K562 (cell line): ENCODE data around the gene SLC25A4. TPM values are rescaled to one million over a fixed set of nuclear protein-coding genes. Genes with fewer than 3 reads are reported as not detected.
A peak's percentile ranks its signal among the peaks of the same experiment; 100 is the strongest.

ENCODE experiments used
- GATAD2B ChIP-seq: fragments of 450-650 bp; IDR thresholded peaks from 2 replicates; pipeline ENCODE4 v1.6.1; 2017; ENCODE audit warnings: mild to moderate bottlenecking, borderline replicate concordance
- JUNB ChIP-seq: fragments of 450-650 bp; formaldehyde crosslinking; conservative IDR thresholded peaks from 2 replicates; pipeline ENCODE4 v1.4.0; 2020; ENCODE audit warnings: mild to moderate bottlenecking
- JUND ChIP-seq, 2 experiments: IDR thresholded peaks; 2 replicates in 1 of 2; 3 replicates in 1 of 2; pipeline ENCODE4 v1.6.1; 2011; ENCODE audit warnings: borderline replicate concordance in 2 of 2, low read depth in 2 of 2, low read length in 2 of 2, improper control_type of control experiment in 1 of 2, missing biosample characterization in 1 of 2, missing genetic modification characterization in 1 of 2, missing genetic modification reagents in 1 of 2
- SP2 ChIP-seq: IDR thresholded peaks from 2 replicates; pipeline ENCODE4 v1.6.1; 2011; ENCODE audit warnings: mild to moderate bottlenecking, low read depth, low read length, moderate library complexity; ENCODE audit not compliant: poor library complexity, severe bottlenecking; ENCODE audit errors: extremely low read depth
- ZHX1 ChIP-seq: fragments of 150-350 bp; conservative IDR thresholded peaks from 2 replicates; pipeline ENCODE4 v1.6.1; 2014; ENCODE audit warnings: low read length
- ZNF143 ChIP-seq: sonication (generic); formaldehyde crosslinking; IDR thresholded peaks from 2 replicates; pipeline ENCODE4 v1.9.0; 2022; ENCODE audit warnings: mild to moderate bottlenecking, missing genetic modification reagents
- polyA plus RNA-seq, 8 experiments: library from polyadenylated mRNA; depleted of rRNA in 4 of 8; stranded (reverse) in 5 of 8; unstranded in 3 of 8; fragments of >200 nt; fragmentation: Nextera tagmentation in 2 of 8; fragmentation: Illumina TruSeq in 1 of 8; extraction: Ambion mirVana in 2 of 8; extraction: Trizol in 1 of 8; gene quantifications; 2 replicates each; pipeline versions ENCODE4 v1.2.1 to v1.2.3, GENCODE V29; 2011 to 2014; ENCODE audit warnings: inconsistent platforms in 1 of 8, missing spikeins in 1 of 8
- total RNA-seq, 7 experiments: library from RNA; depleted of rRNA in 6 of 7; stranded (reverse); fragments of >200 nt in 6 of 7; fragmentation: Illumina TruSeq in 2 of 7; extraction: Trizol in 2 of 7; gene quantifications; 2 replicates each; pipeline versions ENCODE4 v1.2.1 to v1.2.3, GENCODE V29; 2011 to 2021; ENCODE audit warnings: low replicate concordance in 1 of 7
- TF ChIP-seq, protein P1 (sequence below): fragments of 200-400 bp; formaldehyde crosslinking; IDR thresholded peaks from 2 replicates; pipeline ENCODE4 v1.6.1; 2017; ENCODE audit warnings: mild to moderate bottlenecking, low read depth, low read length, moderate library complexity
- TF ChIP-seq, protein P2 (sequence below), 3 experiments: fragments of 200-800 bp in 1 of 3; fragments of 250-450 bp in 1 of 3; fragments of 450-650 bp in 1 of 3; sonication (Bioruptor Pico) in 1 of 3; sonication (Bioruptor generic) in 1 of 3; formaldehyde crosslinking in 1 of 3; IDR thresholded peaks; 2 replicates each; pipeline versions ENCODE4 v1.6.1 to v1.8.0; 2016 to 2022; ENCODE audit warnings: mild to moderate bottlenecking in 2 of 3, missing genetic modification characterization in 2 of 3, missing compliant biosample characterization in 1 of 3, moderate library complexity in 1 of 3

The SLC25A4 gene
- total and polyA plus RNA-seq, 9 of the 15 experiments (the other 6 are each of a cell fraction or from before 2014, with no cell fraction given), result 8.3 to 28.6 (median 19.5) TPM

GRCh38 chr4:185194924-185195888 is 52.1 kb downstream of the SLC25A4 start (continued):
- no peak for TF ChIP-seq ZHX1
- TF ChIP-seq SP2, result no peak
- TF ChIP-seq JUNB (CRISPR knock-in tag), result no peak
- peak; percentile 31; the same call in 1 of the 2 replicates for TF ChIP-seq JUND (IDR thresholded peaks at IDR 0.05; ENCODE audit: borderline replicate concordance, low read depth, low read length)
- TF ChIP-seq JUND (tag; IDR thresholded peaks at IDR 0.05; ENCODE audit: borderline replicate concordance, low read depth, low read length), result no peak
- no peak for TF ChIP-seq ZNF143 (CRISPR knock-in tag)
- TF ChIP-seq GATAD2B, result no peak
- TF ChIP-seq, protein P1, sequence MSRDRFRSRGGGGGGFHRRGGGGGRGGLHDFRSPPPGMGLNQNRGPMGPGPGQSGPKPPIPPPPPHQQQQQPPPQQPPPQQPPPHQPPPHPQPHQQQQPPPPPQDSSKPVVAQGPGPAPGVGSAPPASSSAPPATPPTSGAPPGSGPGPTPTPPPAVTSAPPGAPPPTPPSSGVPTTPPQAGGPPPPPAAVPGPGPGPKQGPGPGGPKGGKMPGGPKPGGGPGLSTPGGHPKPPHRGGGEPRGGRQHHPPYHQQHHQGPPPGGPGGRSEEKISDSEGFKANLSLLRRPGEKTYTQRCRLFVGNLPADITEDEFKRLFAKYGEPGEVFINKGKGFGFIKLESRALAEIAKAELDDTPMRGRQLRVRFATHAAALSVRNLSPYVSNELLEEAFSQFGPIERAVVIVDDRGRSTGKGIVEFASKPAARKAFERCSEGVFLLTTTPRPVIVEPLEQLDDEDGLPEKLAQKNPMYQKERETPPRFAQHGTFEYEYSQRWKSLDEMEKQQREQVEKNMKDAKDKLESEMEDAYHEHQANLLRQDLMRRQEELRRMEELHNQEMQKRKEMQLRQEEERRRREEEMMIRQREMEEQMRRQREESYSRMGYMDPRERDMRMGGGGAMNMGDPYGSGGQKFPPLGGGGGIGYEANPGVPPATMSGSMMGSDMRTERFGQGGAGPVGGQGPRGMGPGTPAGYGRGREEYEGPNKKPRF, result no peak
- TF ChIP-seq, protein P2, sequence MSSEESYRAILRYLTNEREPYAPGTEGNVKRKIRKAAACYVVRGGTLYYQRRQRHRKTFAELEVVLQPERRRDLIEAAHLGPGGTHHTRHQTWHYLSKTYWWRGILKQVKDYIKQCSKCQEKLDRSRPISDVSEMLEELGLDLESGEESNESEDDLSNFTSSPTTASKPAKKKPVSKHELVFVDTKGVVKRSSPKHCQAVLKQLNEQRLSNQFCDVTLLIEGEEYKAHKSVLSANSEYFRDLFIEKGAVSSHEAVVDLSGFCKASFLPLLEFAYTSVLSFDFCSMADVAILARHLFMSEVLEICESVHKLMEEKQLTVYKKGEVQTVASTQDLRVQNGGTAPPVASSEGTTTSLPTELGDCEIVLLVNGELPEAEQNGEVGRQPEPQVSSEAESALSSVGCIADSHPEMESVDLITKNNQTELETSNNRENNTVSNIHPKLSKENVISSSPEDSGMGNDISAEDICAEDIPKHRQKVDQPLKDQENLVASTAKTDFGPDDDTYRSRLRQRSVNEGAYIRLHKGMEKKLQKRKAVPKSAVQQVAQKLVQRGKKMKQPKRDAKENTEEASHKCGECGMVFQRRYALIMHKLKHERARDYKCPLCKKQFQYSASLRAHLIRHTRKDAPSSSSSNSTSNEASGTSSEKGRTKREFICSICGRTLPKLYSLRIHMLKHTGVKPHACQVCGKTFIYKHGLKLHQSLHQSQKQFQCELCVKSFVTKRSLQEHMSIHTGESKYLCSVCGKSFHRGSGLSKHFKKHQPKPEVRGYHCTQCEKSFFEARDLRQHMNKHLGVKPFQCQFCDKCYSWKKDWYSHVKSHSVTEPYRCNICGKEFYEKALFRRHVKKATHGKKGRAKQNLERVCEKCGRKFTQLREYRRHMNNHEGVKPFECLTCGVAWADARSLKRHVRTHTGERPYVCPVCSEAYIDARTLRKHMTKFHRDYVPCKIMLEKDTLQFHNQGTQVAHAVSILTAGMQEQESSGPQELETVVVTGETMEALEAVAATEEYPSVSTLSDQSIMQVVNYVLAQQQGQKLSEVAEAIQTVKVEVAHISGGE (CRISPR knock-in tag; IDR thresholded peaks at IDR 0.05), result no peak
